Mucosa of descending colon (tissue), 3 donors: ENCODE results near the gene TTC27. TPM values are rescaled to one million over a fixed set of nuclear protein-coding genes. Genes with fewer than 3 reads are reported as not detected.

ENCODE experiments used
- ATAC-seq: fragments of 200-7000 bp; cut with Tn5 transposase; one replicate; pipeline ENCODE4 v1.9.1; 2020; ENCODE audit warnings: mild to moderate bottlenecking, moderate library complexity
- DNase-seq, 3 donors: peaks; one replicate each; pipeline ENCODE4 v3.0.0-alpha.2; 2020
- H3K36me3 ChIP-seq: fragments of 200-600 bp; one replicate; pipeline ENCODE4 v1.8.0; 2021; ENCODE audit warnings: low read depth, mild to moderate bottlenecking
- H3K4me1 ChIP-seq: fragments of 200-600 bp; one replicate; pipeline ENCODE4 v1.8.0; 2021; ENCODE audit warnings: low read depth, mild to moderate bottlenecking
- H3K4me3 ChIP-seq: fragments of 200-600 bp; one replicate; pipeline ENCODE4 v1.8.0; 2021; ENCODE audit warnings: mild to moderate bottlenecking
- H3K9me3 ChIP-seq: fragments of 200-600 bp; one replicate; pipeline ENCODE4 v1.8.0; 2021; ENCODE audit warnings: mild to moderate bottlenecking
- intact Hi-C, 2 donors: fragments of 100-400 bp; cut with DNase I in 1 of 2; cut with micrococcal nuclease in 1 of 2; formaldehyde crosslinking; loops; one replicate each; pipeline versions ENCODE4 v1.11.0 to v1.11.1; 2022; cut with DNase I, micrococcal nuclease
- total RNA-seq, 3 donors: library from RNA; stranded (reverse); fragmentation: NEBNext Ultra II Directional in 2 of 3; extraction: Animal tissue kit (Norgen Biotek cat#: 25700) in 2 of 3; gene quantifications; one replicate each; pipeline versions ENCODE4 v1.2.1 to v1.2.4, GENCODE V29; 2021 to 2023
- TF ChIP-seq, protein P1 (sequence below): fragments of 200-600 bp; IDR thresholded peaks from one replicate; pipeline ENCODE4 v1.8.0; 2022; ENCODE audit warnings: antibody characterized with exemption, mild to moderate bottlenecking
- donor health status: DM: no; HTN: no; CAD: no; lungs with moderate emphysema.
- donor health status: DM: no; HTN: no; CAD: no.
- donor health status: DM: no; HTN: yes; CAD: no.

Gene TTC27
- total RNA-seq, 3 donors from 2014 or later, result 10.2 to 13.3 (median 12.4) TPM

DNA sequence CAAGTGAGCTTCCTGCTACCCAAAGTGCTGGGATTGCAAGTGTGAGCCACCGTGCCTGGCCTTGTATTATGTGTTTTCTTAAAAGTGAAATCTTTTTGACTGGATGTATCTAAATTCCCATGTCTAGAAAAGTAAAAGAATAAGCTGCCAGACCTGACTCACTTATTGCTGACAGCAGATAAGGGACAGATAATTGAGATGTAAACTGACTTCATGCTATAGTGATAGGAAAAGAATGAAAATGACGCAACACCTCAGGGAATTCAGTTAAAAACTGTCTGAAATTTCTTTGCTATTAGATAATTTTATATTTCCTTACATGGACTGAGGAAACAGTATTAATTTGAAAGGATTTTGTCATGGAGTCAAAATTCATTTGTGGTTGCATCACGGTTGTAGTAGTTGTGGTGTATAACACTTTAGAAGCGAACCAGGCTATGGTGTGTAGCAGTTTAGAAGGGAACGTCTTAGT lies 19.4 kb downstream of the TTC27 start:
- DNase-seq (no peak), ATAC-seq (no peak)
- Histone ChIP-seq H3K4me3 (no peak overlapping the region), H3K9me3 (no peaks in the 10 kb centered on the region), H3K4me1 (no peaks in the 10 kb centered on the region), H3K36me3 (peaks cover 5% of the 10 kb centered on the region)
- TF ChIP-seq, protein P1, sequence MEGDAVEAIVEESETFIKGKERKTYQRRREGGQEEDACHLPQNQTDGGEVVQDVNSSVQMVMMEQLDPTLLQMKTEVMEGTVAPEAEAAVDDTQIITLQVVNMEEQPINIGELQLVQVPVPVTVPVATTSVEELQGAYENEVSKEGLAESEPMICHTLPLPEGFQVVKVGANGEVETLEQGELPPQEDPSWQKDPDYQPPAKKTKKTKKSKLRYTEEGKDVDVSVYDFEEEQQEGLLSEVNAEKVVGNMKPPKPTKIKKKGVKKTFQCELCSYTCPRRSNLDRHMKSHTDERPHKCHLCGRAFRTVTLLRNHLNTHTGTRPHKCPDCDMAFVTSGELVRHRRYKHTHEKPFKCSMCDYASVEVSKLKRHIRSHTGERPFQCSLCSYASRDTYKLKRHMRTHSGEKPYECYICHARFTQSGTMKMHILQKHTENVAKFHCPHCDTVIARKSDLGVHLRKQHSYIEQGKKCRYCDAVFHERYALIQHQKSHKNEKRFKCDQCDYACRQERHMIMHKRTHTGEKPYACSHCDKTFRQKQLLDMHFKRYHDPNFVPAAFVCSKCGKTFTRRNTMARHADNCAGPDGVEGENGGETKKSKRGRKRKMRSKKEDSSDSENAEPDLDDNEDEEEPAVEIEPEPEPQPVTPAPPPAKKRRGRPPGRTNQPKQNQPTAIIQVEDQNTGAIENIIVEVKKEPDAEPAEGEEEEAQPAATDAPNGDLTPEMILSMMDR, result no peak
- intact Hi-C loops, result no loop called here

DNA sequence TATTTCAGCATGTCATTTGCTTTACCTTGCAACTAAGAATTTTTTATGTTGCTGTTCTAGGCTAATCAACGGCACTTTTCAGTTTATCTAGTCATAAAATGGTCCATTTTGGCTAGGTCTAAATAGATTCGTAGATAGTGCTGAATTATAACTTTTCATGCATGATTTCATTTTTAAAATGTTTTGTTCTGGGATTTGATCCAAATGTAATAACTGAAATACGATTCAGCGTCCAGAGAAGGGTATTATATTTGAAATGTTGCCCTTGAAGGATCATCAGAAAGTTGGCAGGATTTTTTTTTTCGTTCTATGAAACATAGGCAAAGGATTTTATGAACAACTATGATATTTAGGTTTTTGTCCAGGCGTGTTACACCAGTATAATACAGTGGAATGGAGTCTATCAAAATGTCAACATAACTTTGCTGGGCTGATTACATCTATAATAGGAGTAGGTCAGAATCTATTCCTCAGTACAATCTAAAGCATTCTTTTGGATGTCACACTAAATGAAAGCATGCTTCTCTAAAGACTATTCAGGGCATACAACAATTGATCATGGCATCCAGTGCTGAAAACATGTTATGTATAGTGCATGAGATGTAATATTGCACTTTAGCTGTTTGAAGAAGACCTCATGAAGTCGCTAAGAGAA lies 24.8 kb downstream of the TTC27 start:
- DNase-seq, result no peak
- no peak for ATAC-seq
- Histone ChIP-seq H3K4me3 (no peak overlapping the region), H3K4me1 (no peaks in the 10 kb centered on the region), H3K36me3 (peaks cover 5% of the 10 kb centered on the region), H3K9me3 (no peaks in the 10 kb centered on the region)
- intact Hi-C loops, result no loop called here
- TF ChIP-seq, protein P1, result no peak

DNA sequence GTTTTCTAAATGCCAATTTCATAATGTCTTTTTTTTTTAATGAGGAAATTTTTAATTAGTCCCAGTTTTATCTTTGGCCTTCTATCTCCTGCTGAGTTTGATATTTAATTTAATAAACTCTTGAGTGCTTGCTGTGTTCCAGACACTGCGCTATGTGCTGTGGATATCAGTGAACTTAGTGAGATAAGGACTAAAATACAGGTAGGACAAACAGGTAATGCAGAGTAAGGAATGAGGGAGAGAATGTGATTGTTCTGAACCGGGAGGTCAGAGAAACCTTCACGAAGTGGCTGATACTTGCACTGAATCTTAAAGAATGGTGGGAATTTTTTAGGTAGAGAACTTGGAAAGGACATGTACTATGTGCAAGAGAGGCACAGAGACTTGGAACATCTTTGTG lies 28.2 kb downstream of the TTC27 start:
- no peak for ATAC-seq
- TF ChIP-seq, protein P1, result no peak
- Histone ChIP-seq H3K36me3 (no peaks in the 10 kb centered on the region), H3K4me3 (no peak overlapping the region), H3K4me1 (no peaks in the 10 kb centered on the region), H3K9me3 (no peaks in the 10 kb centered on the region)
- intact Hi-C loops, result no loop called here
- no peak for DNase-seq

DNA sequence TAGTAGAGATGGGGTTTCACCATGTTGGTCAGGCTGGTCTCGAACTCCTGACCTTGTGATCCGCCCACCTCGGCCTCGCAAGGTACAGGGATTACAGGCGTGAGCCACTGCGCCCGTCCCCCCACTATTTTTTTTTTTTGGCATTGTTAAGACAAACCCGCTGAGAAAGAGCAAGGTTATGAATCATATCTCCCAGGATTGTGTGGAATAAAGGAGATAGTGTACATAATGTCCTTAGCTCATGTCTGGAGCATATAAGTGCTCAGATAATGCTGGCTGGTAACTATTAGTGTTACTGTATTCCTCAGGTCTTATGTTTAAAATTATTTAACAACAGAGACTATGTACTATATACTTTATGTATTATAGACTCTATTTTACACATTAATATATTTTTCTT lies 36.0 kb downstream of the TTC27 start:
- H3K4me3 ChIP-seq, result no peak overlapping the region
- no peak for ATAC-seq
- intact Hi-C loops, result no loop called here
- H3K36me3 ChIP-seq, result no peaks in the 10 kb centered on the region
- no peaks in the 10 kb centered on the region for H3K9me3 ChIP-seq
- no peaks in the 10 kb centered on the region for H3K4me1 ChIP-seq
- TF ChIP-seq, protein P1, result no peak
- no peak for DNase-seq

DNA sequence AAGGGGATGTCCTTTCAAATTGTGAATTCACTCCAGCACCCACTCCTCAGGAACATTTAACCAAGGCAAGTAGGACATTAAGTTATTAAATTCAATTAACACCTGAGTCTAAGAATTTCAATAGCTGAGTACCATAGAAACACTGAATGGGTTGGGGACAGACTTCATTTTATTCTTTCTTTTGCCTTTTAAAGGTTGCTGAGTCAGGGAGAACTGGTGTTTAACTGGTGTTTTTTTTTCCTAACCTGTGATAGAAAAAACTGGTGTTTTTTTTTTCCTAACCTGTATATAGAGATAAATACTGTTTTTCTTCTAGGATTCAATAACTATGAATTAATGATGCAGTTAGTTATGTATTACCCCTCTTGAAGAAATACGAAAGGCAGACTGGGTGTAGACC lies 38.9 kb downstream of the TTC27 start:
- Histone ChIP-seq H3K36me3 (no peaks in the 10 kb centered on the region), H3K4me1 (no peaks in the 10 kb centered on the region), H3K4me3 (no peak overlapping the region), H3K9me3 (no peaks in the 10 kb centered on the region)
- no peak for DNase-seq
- intact Hi-C loops, result no loop called here
- TF ChIP-seq, protein P1, result no peak
- no peak for ATAC-seq

DNA sequence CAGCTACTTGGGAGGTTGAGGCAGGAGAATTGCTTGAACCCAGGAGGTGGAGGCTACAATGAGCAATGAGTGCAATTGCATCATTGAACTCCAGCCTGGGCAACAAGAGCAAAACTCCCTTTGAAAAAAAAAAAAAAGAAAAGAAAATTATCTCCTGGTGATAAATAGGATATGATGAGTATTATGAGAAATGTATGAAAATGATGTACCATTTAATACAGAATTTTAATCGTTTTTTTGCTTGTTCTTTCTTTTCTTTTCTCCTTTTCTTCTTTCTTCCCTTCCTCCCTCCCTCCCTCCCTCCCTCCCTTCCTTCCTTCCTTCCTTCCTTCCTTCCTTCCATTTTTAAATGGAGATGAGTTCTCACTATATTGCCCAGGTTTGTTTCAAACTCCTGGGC lies 40.4 kb downstream of the TTC27 start:
- DNase-seq, result no peak
- intact Hi-C loops, result no loop called here
- ATAC-seq, result no peak
- H3K4me3 ChIP-seq, result no peak overlapping the region
- TF ChIP-seq, protein P1, result no peak
- H3K9me3 ChIP-seq, result no peaks in the 10 kb centered on the region
- H3K4me1 ChIP-seq, result no peaks in the 10 kb centered on the region
- H3K36me3 ChIP-seq, result no peaks in the 10 kb centered on the region
